HEK293 (cell line): ENCODE data around the gene STN1.

Source experiments
- CTCF ChIA-PET: fragments of 350-600 bp; formaldehyde crosslinking; extraction: SDS; loops from one replicate; lab custom pipeline; 2021; ENCODE audit warnings: antibody characterized with exemption; lab: Yijun Ruan, JAX
- POLR2A ChIA-PET: fragments of 300-600 bp; formaldehyde crosslinking; extraction: SDS; loops from one replicate; lab custom pipeline; 2020; ENCODE audit warnings: antibody characterized with exemption, inconsistent platforms; lab: Yijun Ruan, JAX
- H3K27ac ChIP-seq: fragments of 200-500 bp; sonication (Bioruptor generic); 2 replicates; pipeline ENCODE4 v1.5.1; 2014; ENCODE audit warnings: low read depth, low read length, control low read depth, inconsistent platforms; ENCODE audit errors: extremely low read depth
- H3K36me3 ChIP-seq, 2 experiments: fragments of 200-500 bp in 1 of 2; sonication (Bioruptor generic) in 1 of 2; 1 replicate in 1 of 2; 2 replicates in 1 of 2; pipeline ENCODE4 v1.5.1; 2014 to 2017; ENCODE audit warnings: inconsistent platforms in 2 of 2, low read length in 2 of 2; ENCODE audit not compliant: control insufficient read depth in 2 of 2, insufficient read depth in 1 of 2
- H3K4me1 ChIP-seq: fragments of 200-500 bp; sonication (Bioruptor generic); 2 replicates; pipeline ENCODE4 v1.5.1; 2014; ENCODE audit warnings: mild to moderate bottlenecking, low read length, inconsistent platforms; ENCODE audit not compliant: control insufficient read depth, insufficient read depth
- H3K4me3 ChIP-seq: 2 replicates; pipeline ENCODE4 v1.5.1; 2011; ENCODE audit warnings: low read depth, mild to moderate bottlenecking, control low read depth, low read length, moderate library complexity
- H3K9me3 ChIP-seq: fragments of 200-500 bp; sonication (Bioruptor generic); 2 replicates; pipeline ENCODE4 v1.5.1; 2014; ENCODE audit warnings: low read depth, low read length, inconsistent platforms; ENCODE audit not compliant: control insufficient read depth, insufficient read depth
- GLIS1 ChIP-seq: fragments of 450-650 bp; formaldehyde crosslinking; IDR thresholded peaks from 2 replicates; pipeline ENCODE4 v1.5.1; 2016; ENCODE audit warnings: missing biosample characterization, missing genetic modification characterization
- PRDM10 ChIP-seq: fragments of 450-650 bp; formaldehyde crosslinking; IDR thresholded peaks from 2 replicates; pipeline ENCODE4 v1.5.1; 2016; ENCODE audit warnings: missing biosample characterization, missing genetic modification characterization
- REST ChIP-seq: fragments of 450-650 bp; formaldehyde crosslinking; IDR thresholded peaks from 2 replicates; pipeline ENCODE4 v1.5.1; 2016; ENCODE audit warnings: missing biosample characterization, missing genetic modification characterization
- SETDB1 ChIP-seq: IDR thresholded peaks from one replicate; pipeline ENCODE4 v1.6.1; 2017; ENCODE audit warnings: mild to moderate bottlenecking, low read length, moderate library complexity, mixed read lengths; ENCODE audit not compliant: insufficient read length
- WT1 ChIP-seq: fragments of 450-650 bp; formaldehyde crosslinking; IDR thresholded peaks from 2 replicates; pipeline ENCODE4 v1.5.1; 2016; ENCODE audit warnings: missing biosample characterization, missing genetic modification characterization
- ZBTB21 ChIP-seq: fragments of 450-650 bp; formaldehyde crosslinking; IDR thresholded peaks from 2 replicates; pipeline ENCODE4 v1.5.1; 2017; ENCODE audit warnings: missing biosample characterization, missing genetic modification characterization
- ZBTB7A ChIP-seq: fragments of 450-650 bp; formaldehyde crosslinking; IDR thresholded peaks from 2 replicates; pipeline ENCODE4 v1.5.1; 2016; ENCODE audit warnings: low read depth, missing biosample characterization, missing genetic modification characterization
- ZFHX2 ChIP-seq: fragments of 450-650 bp; formaldehyde crosslinking; conservative IDR thresholded peaks from 2 replicates; pipeline ENCODE4 v1.5.1; 2016; ENCODE audit warnings: missing biosample characterization, missing genetic modification characterization
- ZNF10 ChIP-seq: fragments of 450-650 bp; formaldehyde crosslinking; IDR thresholded peaks from 2 replicates; pipeline ENCODE4 v1.5.1; 2017; ENCODE audit warnings: missing biosample characterization, missing genetic modification characterization
- ZNF148 ChIP-seq: fragments of 450-650 bp; formaldehyde crosslinking; IDR thresholded peaks from 2 replicates; pipeline ENCODE4 v1.5.0; 2017; ENCODE audit warnings: missing biosample characterization, missing genetic modification characterization, borderline replicate concordance
- ZNF19 ChIP-seq: fragments of 450-650 bp; formaldehyde crosslinking; IDR thresholded peaks from 2 replicates; pipeline ENCODE4; 2016; ENCODE audit warnings: missing biosample characterization, missing genetic modification characterization, low read depth
- ZNF202 ChIP-seq: fragments of 450-650 bp; formaldehyde crosslinking; IDR thresholded peaks from 2 replicates; pipeline ENCODE4 v1.5.1; 2016; ENCODE audit warnings: missing biosample characterization, missing genetic modification characterization, borderline replicate concordance
- ZNF274 ChIP-seq, 2 experiments: fragments of 200-500 bp in 1 of 2; fragments of 450-650 bp in 1 of 2; sonication (Bioruptor generic) in 1 of 2; formaldehyde crosslinking in 1 of 2; IDR thresholded peaks; 2 replicates each; pipeline versions ENCODE4 v1.5.1 to v1.6.1; 2014 to 2016; ENCODE audit warnings: borderline replicate concordance in 1 of 2, inconsistent platforms in 1 of 2, low read length in 1 of 2, missing biosample characterization in 1 of 2, missing genetic modification characterization in 1 of 2
- ZNF510 ChIP-seq: fragments of 450-650 bp; formaldehyde crosslinking; IDR thresholded peaks from 2 replicates; pipeline ENCODE4 v1.5.1; 2018; ENCODE audit warnings: mild to moderate bottlenecking, missing genetic modification characterization, missing biosample characterization; ENCODE audit not compliant: insufficient replicate concordance
- ZNF561 ChIP-seq: fragments of 450-650 bp; IDR thresholded peaks from 2 replicates; pipeline ENCODE4 v1.5.1; 2018; ENCODE audit warnings: missing biosample characterization, missing genetic modification characterization, borderline replicate concordance
- ZNF580 ChIP-seq: fragments of 450-650 bp; formaldehyde crosslinking; IDR thresholded peaks from 2 replicates; pipeline ENCODE4 v1.5.1; 2016; ENCODE audit warnings: missing biosample characterization, missing genetic modification characterization
- ZNF610 ChIP-seq: fragments of 450-650 bp; formaldehyde crosslinking; IDR thresholded peaks from 2 replicates; pipeline ENCODE4 v1.5.1; 2016; ENCODE audit warnings: missing biosample characterization, missing genetic modification characterization, borderline replicate concordance
- ZNF76 ChIP-seq: fragments of 450-650 bp; formaldehyde crosslinking; IDR thresholded peaks from 2 replicates; pipeline ENCODE4; 2016; ENCODE audit warnings: low read depth, missing biosample characterization, missing genetic modification characterization, borderline replicate concordance
- ZNF768 ChIP-seq: fragments of 450-650 bp; formaldehyde crosslinking; IDR thresholded peaks from 2 replicates; pipeline ENCODE4 v1.5.1; 2018; ENCODE audit warnings: missing biosample characterization, mild to moderate bottlenecking, missing genetic modification characterization
- ZSCAN5A ChIP-seq: fragments of 450-650 bp; formaldehyde crosslinking; IDR thresholded peaks from 2 replicates; pipeline ENCODE4 v1.5.1; 2016; ENCODE audit warnings: missing biosample characterization, missing genetic modification characterization

The STN1 gene

GRCh38 chr10:103838070-103838395 lies 80.0 kb downstream of the STN1 start (continued):
- no peak for TF ChIP-seq ZFHX2 (tag by site-specific recombination)

GRCh38 chr10:103837370-103838069 lies 80.5 kb downstream of the STN1 start:
- H3K4me3 ChIP-seq: no peak overlapping the region
- TF ChIP-seq PRDM10 (tag by site-specific recombination): peak; percentile 70
- TF ChIP-seq ZNF10 (tag by site-specific recombination): peak; percentile 56; the same call in 1 of the 2 replicates
- TF ChIP-seq ZBTB7A (tag by site-specific recombination): no peak
- no peak for TF ChIP-seq ZNF561
- TF ChIP-seq, all 188 proteins: peak for 2
- CTCF ChIA-PET: no interaction called here
- POLR2A ChIA-PET: no interaction called here
- no peak overlapping the region for H3K27ac ChIP-seq
- H3K36me3 ChIP-seq: no peaks in the 10 kb centered on the region
- peaks cover 15% of the 10 kb centered on the region for H3K4me1 ChIP-seq
- H3K9me3 ChIP-seq: 0 out of 2 replicates have a peak, but pooled peaks cover 2% of the 10 kb centered on the region

- Histone ChIP-seq H3K36me3 (no peaks in the 10 kb centered on the region), H3K27ac (no peak overlapping the region), H3K4me3 (no peak overlapping the region), H3K9me3 (0 out of 2 replicates have a peak, but pooled peaks cover 2% of the 10 kb centered on the region), H3K4me1 (peaks cover 15% of the 10 kb centered on the region)
- CTCF ChIA-PET: interaction anchor here (0.6 kb wide), 1 partner anchor 1035 kb away, joined by 6 read pairs; no protein-coding TSS in a partner anchor
- POLR2A ChIA-PET: no interaction called here
- peak; percentile 38 for TF ChIP-seq GLIS1 (tag by site-specific recombination)
- no peak for TF ChIP-seq ZNF19
- no peak for TF ChIP-seq WT1
- no peak for TF ChIP-seq ZNF202 (tag by site-specific recombination)
- TF ChIP-seq ZNF510 (tag by site-specific recombination): no peak
- no peak for TF ChIP-seq ZNF148 (tag by site-specific recombination)
- no peak for TF ChIP-seq ZNF76 (tag by site-specific recombination)
- TF ChIP-seq ZNF768 (tag by site-specific recombination): no peak
- no peak for TF ChIP-seq SETDB1
- TF ChIP-seq ZBTB21 (tag by site-specific recombination): no peak
- no peak for TF ChIP-seq ZSCAN5A (tag by site-specific recombination)
- TF ChIP-seq REST: no peak
- TF ChIP-seq ZNF580 (tag by site-specific recombination): no peak
- no peak for TF ChIP-seq ZNF274 (IDR thresholded peaks at IDR 0.05; ENCODE audit: low read length)
- no peak for TF ChIP-seq ZNF274 (tag by site-specific recombination; IDR thresholded peaks at IDR 0.05; ENCODE audit: borderline replicate concordance)
- no peak for TF ChIP-seq ZNF610
Observed at GRCh38 chr10:103836861-103837260, 81.1 kb downstream of the STN1 start.
